SK-N-SH (cell line): ENCODE data around the gene LRRC58. TPM values are rescaled to one million over a fixed set of nuclear protein-coding genes. Genes with fewer than 3 reads are reported as not detected.

Experiments used
- CTCF ChIA-PET: fragments of 300-600, 350-600 bp; formaldehyde crosslinking; extraction: SDS; loops from one replicate; lab custom pipeline; 2021; lab: Yijun Ruan, JAX
- POLR2A ChIA-PET: fragments of 350-600 bp; sonication (Branson Sonifier 250); formaldehyde crosslinking; extraction: SDS; loops from one replicate; lab custom pipeline; 2020; ENCODE audit warnings: antibody characterized with exemption, inconsistent platforms; lab: Yijun Ruan, JAX
- DNase-seq: peaks from one replicate; pipeline ENCODE4 v3.0.0; 2012
- H2AFZ ChIP-seq: fragments of 200-600 bp; sonication (generic); 2 replicates; pipeline ENCODE4 v1.8.1; 2016; ENCODE audit warnings: antibody characterized with exemption, mild to moderate bottlenecking, low read depth
- H3F3A ChIP-seq: fragments of 200-600 bp; sonication (generic); replicated peaks from 2 replicates; pipeline ENCODE3; 2016; ENCODE audit warnings: antibody characterized with exemption, mild to moderate bottlenecking; ENCODE audit not compliant: insufficient read depth
- H3K27ac ChIP-seq, 2 experiments: fragments of 200-500 bp in 1 of 2; fragments of 200-600 bp in 1 of 2; sonication (Bioruptor generic) in 1 of 2; sonication (generic), shearing (Covaris generic) in 1 of 2; 2 replicates each; pipeline versions ENCODE4 v1.5.1 to v1.6.1; 2014 to 2016; ENCODE audit warnings: low read depth in 2 of 2, inconsistent platforms in 1 of 2, low read length in 1 of 2, mild to moderate bottlenecking in 1 of 2, mixed read lengths in 1 of 2
- H3K27me3 ChIP-seq: fragments of 200-600 bp; sonication (generic), shearing (Covaris generic); 2 replicates; pipeline ENCODE4 v1.6.1; 2016; ENCODE audit warnings: mixed run types; ENCODE audit not compliant: insufficient read depth
- H3K36me3 ChIP-seq, 2 experiments: fragments of 200-500 bp in 1 of 2; fragments of 200-600 bp in 1 of 2; sonication (Bioruptor generic) in 1 of 2; sonication (generic) in 1 of 2; replicated peaks in 1 of 2; 2 replicates each; pipeline versions ENCODE3 to v1.5.1; 2014 to 2016; ENCODE audit warnings: low read length in 1 of 2, mild to moderate bottlenecking in 1 of 2; ENCODE audit not compliant: insufficient read depth in 2 of 2, control insufficient read depth in 1 of 2
- H3K4me1 ChIP-seq, 2 experiments: fragments of 200-500 bp in 1 of 2; fragments of 200-600 bp in 1 of 2; sonication (Bioruptor generic) in 1 of 2; sonication (generic), shearing (Covaris generic) in 1 of 2; 2 replicates each; pipeline versions ENCODE4 v1.5.1 to v1.6.1; 2014 to 2016; ENCODE audit warnings: low read depth in 1 of 2, low read length in 1 of 2, mixed run types in 1 of 2; ENCODE audit not compliant: insufficient read depth in 2 of 2, control insufficient read depth in 1 of 2
- H3K4me2 ChIP-seq: fragments of 200-600 bp; sonication (generic), shearing (Covaris generic); 2 replicates; pipeline ENCODE4 v1.6.1; 2017; ENCODE audit warnings: mixed run types
- H3K4me3 ChIP-seq, 2 experiments: fragments of 200-500 bp in 1 of 2; fragments of 200-600 bp in 1 of 2; sonication (Bioruptor generic) in 1 of 2; sonication (generic), shearing (Covaris generic) in 1 of 2; 2 replicates each; pipeline versions ENCODE4 v1.5.1 to v1.8.1; 2014 to 2016; ENCODE audit warnings: low read depth in 2 of 2, inconsistent platforms in 1 of 2, low read length in 1 of 2, mild to moderate bottlenecking in 1 of 2, mixed read lengths in 1 of 2, moderate library complexity in 1 of 2
- H3K79me2 ChIP-seq: fragments of 200-600 bp; sonication (generic); 2 replicates; pipeline ENCODE4 v1.8.1; 2017; ENCODE audit warnings: mild to moderate bottlenecking; ENCODE audit not compliant: insufficient read depth
- H3K9ac ChIP-seq: fragments of 200-600 bp; sonication (generic); 2 replicates; pipeline ENCODE4 v1.6.1; 2017; ENCODE audit warnings: mixed run types
- H3K9me2 ChIP-seq: fragments of 200-600 bp; sonication (generic); 2 replicates; pipeline ENCODE4 v1.6.1; 2017; ENCODE audit warnings: mixed run types
- H3K9me3 ChIP-seq: fragments of 200-600 bp; sonication (generic); 2 replicates; pipeline ENCODE4 v1.6.1; 2017; ENCODE audit warnings: mixed run types, mild to moderate bottlenecking, moderate library complexity
- H4K20me1 ChIP-seq: fragments of 200-600 bp; sonication (generic); 2 replicates; pipeline ENCODE4 v1.6.1; 2017; ENCODE audit warnings: mild to moderate bottlenecking, mixed run types; ENCODE audit not compliant: insufficient read depth
- CTCF ChIP-seq: fragments of 200-600 bp; sonication (generic); IDR thresholded peaks from 2 replicates; pipeline ENCODE4 v1.6.1; 2017; ENCODE audit warnings: antibody characterized with exemption, mild to moderate bottlenecking, moderate library complexity
- EP300 ChIP-seq, 2 experiments: IDR thresholded peaks; 2 replicates each; pipeline versions ENCODE4 v1.4.0 to v1.6.1; 2012; ENCODE audit warnings: borderline replicate concordance in 1 of 2, low read depth in 1 of 2, low read length in 1 of 2
- FOXJ3 ChIP-seq: sonication (generic); formaldehyde crosslinking; IDR thresholded peaks from 2 replicates; pipeline ENCODE4 v1.5.1; 2020; ENCODE audit warnings: mild to moderate bottlenecking, missing genetic modification reagents
- GABPA ChIP-seq: IDR thresholded peaks from 2 replicates; pipeline ENCODE4 v1.4.0; 2012; ENCODE audit warnings: low read depth, mild to moderate bottlenecking
- IRF3 ChIP-seq: fragments of 150-350 bp; IDR thresholded peaks from 2 replicates; pipeline ENCODE4 v1.6.1; 2016; ENCODE audit warnings: mild to moderate bottlenecking, low read depth, low read length
- MEF2A ChIP-seq: IDR thresholded peaks from 2 replicates; pipeline ENCODE4 v1.4.0; 2012; ENCODE audit warnings: low read depth, borderline replicate concordance
- MXI1 ChIP-seq: IDR thresholded peaks from 2 replicates; pipeline ENCODE4 v1.6.1; 2012; ENCODE audit warnings: mild to moderate bottlenecking, low read depth, low read length, improper control_type of control experiment
- NRF1 ChIP-seq: IDR thresholded peaks from 2 replicates; pipeline ENCODE4 v1.6.1; 2012; ENCODE audit warnings: low read depth, mild to moderate bottlenecking, low read length
- POLR2AphosphoS5 ChIP-seq: IDR thresholded peaks from 2 replicates; pipeline ENCODE4 v1.6.1; 2012; ENCODE audit warnings: low read depth, low read length
- RCOR1 ChIP-seq: fragments of 150-350 bp; IDR thresholded peaks from 2 replicates; pipeline ENCODE4 v1.6.1; 2017; ENCODE audit warnings: antibody characterized with exemption, low read length
- REST ChIP-seq: IDR thresholded peaks from 2 replicates; pipeline ENCODE4 v1.6.1; 2012; ENCODE audit warnings: mild to moderate bottlenecking, low read depth, low read length, moderate library complexity
- RFX5 ChIP-seq: IDR thresholded peaks from 2 replicates; pipeline ENCODE4 v1.6.1; 2012; ENCODE audit warnings: mild to moderate bottlenecking, improper control_type of control experiment, low read length
- RXRA ChIP-seq: IDR thresholded peaks from 2 replicates; pipeline ENCODE4 v1.4.0; 2012; ENCODE audit warnings: low read depth, mild to moderate bottlenecking, borderline replicate concordance
- SIN3A ChIP-seq: IDR thresholded peaks from 2 replicates; pipeline ENCODE4 v1.6.1; 2012; ENCODE audit warnings: low read depth, mild to moderate bottlenecking, low read length, moderate library complexity, borderline replicate concordance
- TAF1 ChIP-seq: IDR thresholded peaks from 2 replicates; pipeline ENCODE4 v1.6.1; 2012; ENCODE audit warnings: low read depth, mild to moderate bottlenecking, low read length, moderate library complexity, borderline replicate concordance
- TCF12 ChIP-seq: IDR thresholded peaks from 2 replicates; pipeline ENCODE4 v1.4.0; 2012
- TEAD4 ChIP-seq: IDR thresholded peaks from 2 replicates; pipeline ENCODE4 v1.4.0; 2012; ENCODE audit warnings: mild to moderate bottlenecking, borderline replicate concordance; ENCODE audit not compliant: insufficient read depth
- ZBTB33 ChIP-seq: IDR thresholded peaks from 2 replicates; pipeline ENCODE4 v1.4.0; 2012; ENCODE audit warnings: low read depth, borderline replicate concordance
- WGBS: methylation state at CpG from one replicate; pipeline ENCODE4 v1.1.6; 2017; ENCODE audit warnings: low lambda C conversion rate; 5-methylcytosine and 5-hydroxymethylcytosine counted together
- polyA plus RNA-seq, 3 experiments: library from polyadenylated mRNA; depleted of rRNA; stranded (reverse); fragments of >200 nt; gene quantifications; 2 replicates each; pipeline ENCODE4 v1.2.3, GENCODE V29; 2012

LRRC58 gene
- polyA plus RNA-seq, 1 of the 3 experiments (the other 2 are of a cell fraction): 5.8 TPM

GRCh38 chr3:120353463-120353862 lies 4.3 kb upstream of the LRRC58 start:
- ChIA-PET CTCF (interaction anchor here (0.7 kb wide), 1 partner anchor 64 kb away, joined by 3 read pairs; no protein-coding TSS in a partner anchor), POLR2A (no interaction called here)
- Histone ChIP-seq H3K9me3 (no peaks in the 10 kb centered on the region), H4K20me1 (no peaks in the 10 kb centered on the region), H3F3A (peaks cover 13% of the 10 kb centered on the region), H3K4me1 (peaks cover 2 to 6% of the 10 kb centered on the region in 2 experiments; a peak in 3 of 4 replicates), H3K79me2 (peaks cover 4% of the 10 kb centered on the region), H3K27ac (no peak overlapping the region), H3K9ac (no peak overlapping the region), H3K36me3 (no peaks in the 10 kb centered on the region), H3K4me2 (no peak overlapping the region), H3K9me2 (no peaks in the 10 kb centered on the region), H2AFZ (no peak overlapping the region), H3K27me3 (no peaks in the 10 kb centered on the region), H3K4me3 (no peak overlapping the region)
- TF ChIP-seq RFX5 (no peak), GABPA (no peak), RCOR1 (no peak), CTCF (no peak), RXRA (no peak), TEAD4 (no peak), IRF3 (no peak), EP300 (IDR thresholded peaks at IDR 0.05; ENCODE audit: borderline replicate concordance in 1 of 2, low read depth in 1 of 2, low read length in 1 of 2) (no peak), ZBTB33 (no peak), MXI1 (no peak), SIN3A (no peak), POLR2AphosphoS5 (no peak)
- DNase-seq: no peak

- H3K9me3 ChIP-seq: no peaks in the 10 kb centered on the region
- H4K20me1 ChIP-seq: peaks cover 8% of the 10 kb centered on the region
- H3K4me2 ChIP-seq: no peak overlapping the region
- peaks cover 19% of the 10 kb centered on the region for H3K79me2 ChIP-seq
- WGBS: 95% methylated on average over 4 of the region's 4 CpGs
- H3F3A ChIP-seq: peaks cover 13% of the 10 kb centered on the region
- ChIA-PET CTCF (interaction anchor here (1.3 to 2.0 kb wide), 2 partner anchors 207 to 443 kb away, joined by 3 to 7 read pairs; no protein-coding TSS in a partner anchor), POLR2A (no interaction called here)
- H3K9ac ChIP-seq: no peak overlapping the region
- H3K36me3 ChIP-seq: peaks cover 0 to under 1% of the 10 kb centered on the region in 2 experiments
- DNase-seq: no peak
- H3K27me3 ChIP-seq: no peaks in the 10 kb centered on the region
- peaks cover 6 to 12% of the 10 kb centered on the region in 2 experiments; a peak in 3 of 4 replicates for H3K4me1 ChIP-seq
- no peak overlapping the region for H2AFZ ChIP-seq
- H3K27ac ChIP-seq: no peak overlapping the region
- H3K4me3 ChIP-seq: no peak overlapping the region
- no peaks in the 10 kb centered on the region for H3K9me2 ChIP-seq
- TF ChIP-seq NRF1 (no peak), TEAD4 (no peak), MEF2A (no peak), FOXJ3 (CRISPR knock-in tag) (no peak), MXI1 (no peak), RXRA (no peak), TCF12 (no peak), EP300 (IDR thresholded peaks at IDR 0.05; ENCODE audit: borderline replicate concordance in 1 of 2, low read depth in 1 of 2, low read length in 1 of 2) (no peak), TAF1 (no peak), REST (no peak)
These were observed 2.9 kb upstream of the LRRC58 start for GRCh38 chr3:120352017-120352416.
